B cell (primary cell): ENCODE results near the gene CTNNBL1. TPM values are rescaled to one million over a fixed set of nuclear protein-coding genes. Genes with fewer than 3 reads are reported as not detected.

Experiments
- ATAC-seq: fragments of 200-7000 bp; cut with Tn5 transposase; one replicate; pipeline ENCODE4 v1.10.0; 2021; ENCODE audit warnings: low read depth, mild to moderate bottlenecking, moderate number of reproducible peaks, moderate library complexity
- CTCF ChIA-PET: fragments of 350-600 bp; sonication (Branson Sonifier 250); formaldehyde crosslinking; loops from one replicate; lab custom pipeline; 2021; ENCODE audit warnings: antibody characterized with exemption, inconsistent platforms; lab: Charles Lee
- POLR2A ChIA-PET: fragments of 350-600 bp; sonication (Branson Sonifier 250); formaldehyde crosslinking; loops from one replicate; lab custom pipeline; 2021; ENCODE audit warnings: antibody characterized with exemption; lab: Charles Lee
- DNase-seq: peaks from one replicate; pipeline ENCODE4 v3.0.0; 2013
- H2AFZ ChIP-seq: 2 replicates; pipeline ENCODE4 v1.6.1; 2012; ENCODE audit warnings: mild to moderate bottlenecking, low read depth, low read length; ENCODE audit not compliant: insufficient read depth, poor library complexity, severe bottlenecking
- H3K27ac ChIP-seq, 2 donors: 1 replicate in 1 of 2; 2 replicates in 1 of 2; pipeline ENCODE4 v1.5.1; 2012 to 2013; ENCODE audit warnings: low read length in 2 of 2, mild to moderate bottlenecking in 2 of 2, moderate library complexity in 1 of 2
- H3K27me3 ChIP-seq, 4 experiments: fragments of 200-600 bp in 1 of 4; sonication (generic) in 1 of 4; replicated peaks in 1 of 4; 1 replicate in 2 of 4; 2 replicates in 2 of 4; pipeline versions ENCODE4 v1.6.1 to v1.7.0; 2013 to 2016; ENCODE audit warnings: low read length in 3 of 4, mild to moderate bottlenecking in 2 of 4, mixed read lengths in 1 of 4, moderate library complexity in 1 of 4; ENCODE audit not compliant: insufficient read depth in 4 of 4, control insufficient read depth in 3 of 4; ENCODE audit errors: control extremely low read depth in 1 of 4
- H3K36me3 ChIP-seq, 2 experiments: replicated peaks in 1 of 2; 1 replicate in 1 of 2; 2 replicates in 1 of 2; pipeline versions ENCODE4 v1.6.1 to v1.7.1; 2013; ENCODE audit warnings: low read length in 1 of 2; ENCODE audit not compliant: insufficient read depth in 2 of 2, control insufficient read depth in 1 of 2; ENCODE audit errors: control extremely low read depth in 1 of 2, extremely low read depth in 1 of 2
- H3K4me1 ChIP-seq, 2 donors: fragments of 200-600 bp in 1 of 2; sonication (generic) in 1 of 2; 1 replicate in 1 of 2; 2 replicates in 1 of 2; pipeline versions ENCODE4 v1.5.1 to v1.6.1; 2013 to 2017; ENCODE audit warnings: low read length in 2 of 2; ENCODE audit not compliant: control insufficient read depth in 2 of 2, insufficient read depth in 2 of 2
- H3K4me2 ChIP-seq: replicated peaks from 2 replicates; pipeline ENCODE3; 2012; ENCODE audit warnings: mild to moderate bottlenecking, low read depth, low read length; ENCODE audit not compliant: poor library complexity, severe bottlenecking
- H3K4me3 ChIP-seq, 5 experiments: fragments of 200-600 bp in 1 of 5; sonication (generic) in 1 of 5; 1 replicate in 3 of 5; 2 replicates in 2 of 5; pipeline versions ENCODE4 v1.5.1 to v1.7.0; 2011 to 2016; ENCODE audit warnings: low read length in 4 of 5, mild to moderate bottlenecking in 4 of 5, low read depth in 2 of 5, control low read depth in 1 of 5, moderate library complexity in 1 of 5; ENCODE audit not compliant: insufficient read depth in 1 of 5; ENCODE audit errors: control extremely low read depth in 1 of 5, extremely low read depth in 1 of 5
- H3K79me2 ChIP-seq: fragments of 200-600 bp; sonication (generic); one replicate; pipeline ENCODE4 v1.6.0; 2016; ENCODE audit warnings: low read length; ENCODE audit not compliant: control insufficient read depth, insufficient read depth
- H3K9ac ChIP-seq: fragments of 200-600 bp; sonication (generic); 2 replicates; pipeline ENCODE4 v1.6.1; 2017; ENCODE audit warnings: mild to moderate bottlenecking, low read length, moderate library complexity
- H3K9me3 ChIP-seq, 3 donors: one replicate each; pipeline versions ENCODE4 v1.6.1 to v1.7.1; 2013; ENCODE audit warnings: low read length in 2 of 3; ENCODE audit not compliant: control insufficient read depth in 2 of 3, insufficient read depth in 1 of 3; ENCODE audit errors: control extremely low read depth in 1 of 3
- H4K20me1 ChIP-seq: 2 replicates; pipeline ENCODE4 v1.6.0; 2012; ENCODE audit warnings: mild to moderate bottlenecking, low read length; ENCODE audit not compliant: insufficient read depth, control insufficient read depth, poor library complexity, severe bottlenecking
- H3K27ac Mint-ChIP-seq: one replicate; pipeline ENCODE4 v1.8.0; 2021; ENCODE audit warnings: mixed read lengths
- H3K27me3 Mint-ChIP-seq: one replicate; pipeline ENCODE4 v1.8.0; 2021; ENCODE audit warnings: mixed read lengths
- H3K4me1 Mint-ChIP-seq: one replicate; pipeline ENCODE4 v1.8.0; 2021; ENCODE audit warnings: mixed read lengths
- H3K4me3 Mint-ChIP-seq: one replicate; pipeline ENCODE4 v1.8.0; 2021; ENCODE audit warnings: mixed read lengths
- H3K9me3 Mint-ChIP-seq: one replicate; pipeline ENCODE4 v1.8.0; 2022; ENCODE audit warnings: mixed read lengths; ENCODE audit not compliant: insufficient read depth
- CTCF ChIP-seq: fragments of 200-600 bp; IDR thresholded peaks from one replicate; pipeline ENCODE4 v1.8.0; 2022; ENCODE audit warnings: antibody characterized with exemption, mild to moderate bottlenecking
- EZH2 ChIP-seq: IDR thresholded peaks from 2 replicates; pipeline ENCODE4 v1.6.1; 2012; ENCODE audit warnings: borderline replicate concordance, low read depth, mild to moderate bottlenecking, moderate library complexity, low read length; ENCODE audit not compliant: insufficient read depth, poor library complexity, severe bottlenecking
- WGBS: methylation state at CpG from one replicate; pipeline ENCODE4 v1.1.5; 2013; ENCODE audit warnings: missing lambda C conversion rate; ENCODE audit not compliant: insufficient coverage; 5-methylcytosine and 5-hydroxymethylcytosine counted together
- intact Hi-C: fragments of 100-400 bp; cut with micrococcal nuclease; formaldehyde crosslinking; loops from one replicate; pipeline ENCODE4 v1.10.0; 2022
- polyA plus RNA-seq: library from polyadenylated mRNA; depleted of rRNA; stranded (reverse); fragments of >200 nt; gene quantifications from 2 replicates; pipeline ENCODE4 v1.2.3, GENCODE V29; 2012
- total RNA-seq, 2 donors: library from RNA; stranded (reverse); fragments of 120-200 nt in 1 of 2; gene quantifications; 1 replicate in 1 of 2; 2 replicates in 1 of 2; pipeline versions ENCODE4 v1.2.3 to v1.2.4, GENCODE V29; 2013 to 2022

CTNNBL1 gene
- total and polyA plus RNA-seq, 2 donors (not counting 1 experiment from before 2014, with no cell fraction given) = 25.3 to 64.7 TPM

GRCh38 chr20:37918035-37918434 is 224.2 kb downstream of the CTNNBL1 start:
- ChIA-PET POLR2A (no interaction called here), CTCF (interaction anchor here (1.9 kb wide), 1 partner anchor 113 kb away, joined by 4 read pairs; no protein-coding TSS in a partner anchor)
- Mint-ChIP-seq H3K4me3 (no peak overlapping the region), H3K27ac (no peak overlapping the region), H3K9me3 (no peaks in the 10 kb centered on the region), H3K4me1 (peaks cover 27% of the 10 kb centered on the region), H3K27me3 (peaks cover 36% of the 10 kb centered on the region)
- 96% methylated on average over 6 of the region's 6 CpGs for WGBS
- ATAC-seq (no peak), DNase-seq (no peak)
- Histone ChIP-seq H3K4me3 (no peak overlapping the region), H3K4me2 (no peak overlapping the region), H3K9me3 (peaks cover 0 to 6% (median 0%) of the 10 kb centered on the region in 3 donors), H3K4me1 (peaks cover 30 to 34% of the 10 kb centered on the region in 2 donors), H4K20me1 (no peaks in the 10 kb centered on the region), H3K9ac (no peak overlapping the region), H3K36me3 (no peaks in the 10 kb centered on the region), H3K27me3 (peaks cover 0 to 49% (median 9%) of the 10 kb centered on the region in 4 experiments), H3K27ac (no peak overlapping the region), H3K79me2 (no peaks in the 10 kb centered on the region), H2AFZ (no peak overlapping the region)
- no peak for TF ChIP-seq EZH2
- TF ChIP-seq CTCF = no peak
- intact Hi-C loops = no loop called here

GRCh38 chr20:37919389-37920040 is 225.7 kb downstream of the CTNNBL1 start:
- no peak overlapping the region for H3K4me3 Mint-ChIP-seq
- POLR2A ChIA-PET = interaction anchor here (0.7 kb wide), 1 partner anchor 130 kb away, joined by 3 read pairs; no protein-coding TSS in a partner anchor
- no peak overlapping the region for H3K4me2 ChIP-seq
- H3K27me3 ChIP-seq = peaks cover 0 to 37% (median 6%) of the 10 kb centered on the region in 4 experiments
- H3K9me3 Mint-ChIP-seq = no peaks in the 10 kb centered on the region
- no peak for ATAC-seq
- no peaks in the 10 kb centered on the region for H3K36me3 ChIP-seq
- no peak for TF ChIP-seq EZH2
- TF ChIP-seq CTCF = no peak
- H3K9ac ChIP-seq = no peak overlapping the region
- WGBS = 89% methylated on average over 2 of the region's 5 CpGs
- H3K79me2 ChIP-seq = no peaks in the 10 kb centered on the region
- H3K27ac ChIP-seq = no peak overlapping the region
- peaks cover 0 to 6% (median 0%) of the 10 kb centered on the region in 3 donors for H3K9me3 ChIP-seq
- peaks cover 22 to 31% of the 10 kb centered on the region in 2 donors for H3K4me1 ChIP-seq
- H4K20me1 ChIP-seq = no peaks in the 10 kb centered on the region
- no peak for DNase-seq
- peaks cover 20% of the 10 kb centered on the region for H3K4me1 Mint-ChIP-seq
- CTCF ChIA-PET = no interaction called here
- no peak overlapping the region for H3K4me3 ChIP-seq
- no peak overlapping the region for H2AFZ ChIP-seq
- intact Hi-C loops = no loop called here
- peaks cover 22% of the 10 kb centered on the region for H3K27me3 Mint-ChIP-seq
- H3K27ac Mint-ChIP-seq = no peak overlapping the region
